ENCODE measurements around the gene CSF2RB.

Gene CSF2RB

DNA sequence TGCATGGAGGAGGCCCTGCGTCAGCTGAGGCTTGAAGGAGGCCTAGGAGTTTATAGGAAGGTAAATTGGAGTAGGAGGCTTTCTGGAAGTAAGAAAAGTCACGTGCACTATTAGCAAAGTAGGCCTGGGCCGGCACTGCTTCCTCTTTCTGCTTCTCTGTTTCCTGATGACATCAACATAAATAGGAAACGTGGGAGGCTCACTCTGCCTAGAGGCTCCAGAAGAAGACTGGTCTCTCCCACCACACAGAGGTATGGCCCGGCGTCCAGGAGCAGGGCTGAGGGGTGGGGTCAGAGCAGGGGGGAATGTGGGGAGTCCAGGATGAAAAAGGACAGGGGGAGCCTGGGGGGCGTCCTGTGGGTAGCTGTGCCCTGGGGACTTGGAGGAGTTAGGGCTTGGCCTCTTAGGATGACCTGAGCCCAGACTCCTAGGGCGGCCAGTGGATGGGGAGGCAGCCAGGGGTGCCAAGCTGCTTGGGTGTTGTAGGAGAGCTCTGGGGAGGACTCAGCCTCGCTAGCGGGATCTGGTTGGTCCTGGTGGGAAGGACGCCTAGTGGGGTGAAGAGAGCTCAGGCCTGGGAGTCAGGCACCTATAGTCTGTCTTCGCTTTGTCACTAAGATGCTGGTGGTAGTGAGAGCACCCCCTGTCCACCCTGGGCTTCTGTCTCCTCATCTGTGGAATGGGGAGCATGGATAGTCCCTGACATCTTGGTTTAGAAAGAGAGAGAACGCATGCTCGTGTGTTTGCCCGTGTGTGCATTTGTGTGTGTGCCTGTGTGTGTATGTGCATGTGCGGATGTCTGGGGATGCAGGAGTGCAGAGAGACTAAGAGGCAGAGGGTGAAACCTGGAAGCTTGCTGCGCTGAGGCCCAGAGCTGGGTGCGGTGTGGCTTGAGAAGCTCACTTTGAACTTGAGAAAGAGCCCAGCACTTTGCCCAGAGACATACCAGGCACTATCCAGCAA, at the start of gene CSF2RB:
Gene CSF2RB (plus strand): TSS at position 202 of the 963 bp plus-strand sequence. CDS start 8,580 bp downstream, outside the sequence.
- DNase-seq: no peak

DNA sequence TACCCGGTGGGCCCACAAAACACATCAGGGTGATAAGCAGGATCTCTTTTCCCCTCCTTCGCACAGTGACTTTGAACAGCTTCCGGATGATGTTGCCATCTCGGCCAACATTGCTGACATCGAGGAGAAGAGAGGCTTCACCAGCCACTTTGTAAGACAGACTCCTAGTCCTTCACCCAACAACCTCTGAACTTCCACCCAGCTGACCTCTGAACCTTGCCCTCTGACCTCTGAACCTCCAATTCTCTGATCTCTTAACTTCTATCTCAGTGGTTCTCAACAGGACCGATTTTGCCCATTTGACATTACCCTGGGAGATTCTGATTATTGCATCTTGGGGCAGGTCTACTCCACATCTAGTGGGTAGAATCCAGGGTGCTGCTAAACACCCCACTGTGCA, 49.4 kb upstream of the CSF2RB start:
- DNase-seq: no peak

GRCh38 chr22:36864454-36865215, 48.8 kb upstream of the CSF2RB start:
- DNase-seq: no peak

- no peak for DNase-seq
Measured at GRCh38 chr22:36865346-36865745, 48.1 kb upstream of the CSF2RB start.

DNA sequence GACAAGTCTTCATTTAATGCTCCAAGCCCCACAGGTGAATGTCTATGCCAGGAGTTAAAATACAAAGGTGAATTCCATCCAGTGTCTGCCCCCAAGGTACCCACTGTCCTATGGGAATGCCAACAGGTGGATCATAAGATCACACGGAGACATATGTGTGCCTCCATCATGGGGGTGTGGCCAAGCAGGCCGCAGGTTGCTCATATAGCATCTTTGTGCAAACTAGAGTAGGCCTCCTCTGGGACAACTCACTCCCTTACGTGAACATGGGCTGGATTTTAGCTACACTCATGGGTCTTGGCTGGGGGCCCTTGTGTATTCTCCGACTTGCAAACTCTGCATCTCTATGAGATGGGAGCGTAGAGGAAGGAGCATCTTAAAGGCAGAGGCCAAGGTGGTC, 45.7 kb upstream of the CSF2RB start:
- no peak for DNase-seq

DNA sequence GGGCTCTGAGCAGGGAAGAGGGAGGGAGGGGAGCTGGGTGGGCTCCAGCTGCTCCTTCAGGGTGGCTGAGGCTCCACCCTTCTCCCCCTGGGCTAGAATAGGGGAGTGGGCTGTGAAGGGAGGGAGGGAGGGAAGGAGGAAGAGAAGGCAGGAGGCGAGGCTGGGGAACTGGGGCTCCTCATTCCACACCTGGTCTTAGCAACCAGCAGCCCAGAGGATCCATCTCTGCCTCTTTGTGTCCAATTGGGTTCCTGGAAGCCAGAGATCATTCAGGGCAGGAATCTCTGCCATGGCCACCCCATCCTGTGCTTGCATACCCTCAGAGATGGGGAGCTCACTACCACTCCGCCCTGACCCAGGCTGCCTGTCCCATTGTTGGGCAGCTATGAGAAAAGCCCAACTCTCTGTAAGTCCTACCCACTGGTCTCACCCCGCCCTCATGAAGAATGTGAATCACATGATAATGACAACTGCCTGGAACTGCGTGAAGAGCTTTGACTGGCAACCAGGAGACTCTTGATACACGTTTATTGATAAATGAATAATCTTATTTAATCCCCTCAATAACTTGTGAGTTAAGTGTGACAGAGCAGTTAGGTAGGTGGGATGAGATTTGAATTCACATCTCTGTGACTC, 44.8 kb upstream of the CSF2RB start:
- DNase-seq: no peak

DNA sequence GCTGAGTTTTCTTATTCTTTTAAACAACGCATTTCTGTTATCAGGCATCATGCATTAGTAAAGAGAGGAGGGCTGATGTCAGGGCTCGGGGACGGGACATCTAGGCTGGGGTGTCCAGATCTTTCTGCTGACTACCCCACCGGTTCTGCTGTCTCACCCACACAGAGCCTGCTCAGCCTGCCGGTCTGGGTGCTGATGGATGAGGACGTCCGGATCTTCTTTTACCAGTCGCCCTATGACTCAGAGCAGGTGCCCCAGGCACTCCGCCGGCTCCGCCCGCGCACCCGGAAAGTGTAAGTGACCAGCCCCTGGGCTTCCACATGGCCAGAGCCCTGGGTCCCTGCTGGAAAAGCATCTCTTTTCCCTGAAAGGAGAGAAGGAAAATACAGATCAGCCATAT, 43.2 kb upstream of the CSF2RB start:
- DNase-seq: no peak

- no peak for DNase-seq
Measured at GRCh38 chr22:36871669-36872081, 41.8 kb upstream of the CSF2RB start.

GRCh38 chr22:36872084-36872483, 41.3 kb upstream of the CSF2RB start:
- DNase-seq: no peak

GRCh38 chr22:36872866-36873498, 40.4 kb upstream of the CSF2RB start:
- no peak for DNase-seq

- DNase-seq: no peak
Measured at GRCh38 chr22:36873614-36874308, 39.7 kb upstream of the CSF2RB start.

GRCh38 chr22:36874309-36874696, 39.1 kb upstream of the CSF2RB start:
- no peak for DNase-seq

- DNase-seq: no peak
Measured at GRCh38 chr22:36874736-36875135, 38.7 kb upstream of the CSF2RB start.

DNA sequence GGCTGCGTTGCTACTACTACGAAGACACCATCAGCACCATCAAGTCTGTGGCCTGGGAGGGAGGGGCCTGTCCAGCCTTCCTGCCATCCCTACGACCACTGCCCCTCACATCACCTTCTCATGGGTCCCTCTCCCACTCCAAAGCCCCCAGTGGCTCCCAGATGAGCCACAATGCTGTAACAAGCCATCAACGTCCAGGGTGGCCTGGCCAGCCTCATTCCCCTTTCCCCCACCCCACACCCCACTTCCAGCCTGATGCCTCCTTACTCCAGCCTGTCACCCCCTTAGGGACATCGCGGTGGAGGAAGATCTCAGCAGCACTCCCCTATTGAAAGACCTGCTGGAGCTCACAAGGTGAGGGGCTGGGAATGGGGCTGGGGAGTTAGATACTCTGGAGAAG, 37.7 kb upstream of the CSF2RB start:
- no peak for DNase-seq

DNA sequence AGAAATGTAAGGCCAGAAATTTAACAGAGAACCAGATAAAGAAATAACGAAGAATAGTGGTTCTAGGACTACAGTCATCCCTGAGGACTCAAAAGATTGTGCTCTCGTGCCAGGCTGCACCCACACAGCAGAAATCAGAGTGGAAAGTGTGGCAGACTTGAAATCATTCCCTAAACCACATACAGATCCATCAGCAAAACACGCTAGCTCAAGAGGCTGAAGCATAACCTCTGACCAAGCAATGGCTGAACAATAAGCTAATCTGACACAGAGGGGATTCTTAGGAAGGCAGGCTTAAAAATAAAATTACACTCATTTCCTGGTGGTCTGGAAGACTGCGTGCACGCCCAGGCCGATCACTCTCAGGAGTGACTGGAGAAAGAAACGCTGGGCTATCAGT, 33.7 kb upstream of the CSF2RB start:
- no peak for DNase-seq

DNA sequence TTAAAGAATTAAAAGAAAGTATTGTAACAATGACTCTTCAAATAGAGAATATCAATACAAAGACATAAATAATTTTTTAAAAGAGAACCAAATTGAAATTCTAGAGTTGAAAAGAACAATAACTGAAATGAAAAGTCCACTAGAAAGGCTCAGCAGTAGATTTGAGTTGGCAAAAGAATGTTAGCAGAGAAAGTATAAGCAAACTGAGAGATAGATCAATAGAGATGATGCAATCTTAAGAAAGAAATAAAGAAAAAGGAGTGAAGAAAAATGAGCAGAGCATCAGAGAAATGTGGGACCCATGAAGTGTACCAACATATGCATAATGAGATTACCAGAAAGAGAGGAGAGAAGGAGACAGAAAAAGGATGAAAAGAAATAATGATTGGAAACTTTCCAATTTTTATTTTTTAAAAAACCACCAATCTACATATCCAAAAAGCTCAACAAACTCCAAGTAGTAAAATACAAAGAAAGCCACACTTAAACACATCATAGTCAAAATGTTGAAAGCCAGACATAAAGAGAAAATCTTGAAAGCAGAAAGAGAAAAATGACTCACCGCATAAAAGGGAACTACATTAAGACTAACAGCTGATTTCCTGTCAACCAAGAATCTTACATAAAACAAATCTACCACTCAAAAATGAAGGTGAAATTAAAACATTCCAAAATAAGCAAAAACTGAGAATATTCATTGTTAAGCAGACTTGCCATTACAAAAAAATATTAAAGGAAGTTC, 31.8 kb upstream of the CSF2RB start:
- no peak for DNase-seq

DNA sequence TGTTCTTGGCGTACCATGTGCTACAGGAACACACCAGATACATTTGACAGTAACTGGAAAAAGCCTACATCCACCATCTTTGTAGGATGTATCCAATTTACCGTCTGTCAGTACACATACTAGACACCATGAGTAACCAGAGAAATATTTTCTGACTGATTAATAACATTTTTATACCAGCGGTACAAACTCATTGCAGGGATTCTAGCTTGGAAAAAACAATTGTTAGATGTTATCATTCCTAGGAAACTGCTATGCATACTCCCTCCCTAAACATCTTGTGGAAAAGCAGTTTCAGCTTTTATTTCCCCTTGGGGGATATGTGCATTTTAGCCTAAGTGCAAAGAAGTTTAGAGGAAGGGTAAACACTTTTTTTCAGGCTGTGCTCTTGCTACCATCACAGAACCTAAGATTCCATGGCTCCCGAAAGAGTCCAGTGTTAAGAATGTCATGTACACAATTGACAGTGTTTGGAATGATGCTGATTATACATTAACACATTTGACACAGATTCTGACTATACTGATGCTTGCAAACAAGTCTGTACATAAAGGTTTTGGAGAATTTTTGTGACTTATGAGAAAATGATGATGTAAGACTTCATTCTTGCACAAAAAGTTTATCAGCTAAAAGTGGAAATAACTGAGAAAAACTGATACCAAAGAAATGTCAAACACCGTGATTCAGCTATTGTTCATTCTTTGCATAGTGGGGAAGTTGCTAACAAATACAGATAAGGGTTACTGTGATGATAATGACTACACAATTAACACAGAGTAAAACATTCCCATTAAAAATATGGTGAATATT, 28.9 kb upstream of the CSF2RB start:
- DNase-seq: no peak

- no peak for DNase-seq
Measured at GRCh38 chr22:36885474-36885873, 28.0 kb upstream of the CSF2RB start.

DNA sequence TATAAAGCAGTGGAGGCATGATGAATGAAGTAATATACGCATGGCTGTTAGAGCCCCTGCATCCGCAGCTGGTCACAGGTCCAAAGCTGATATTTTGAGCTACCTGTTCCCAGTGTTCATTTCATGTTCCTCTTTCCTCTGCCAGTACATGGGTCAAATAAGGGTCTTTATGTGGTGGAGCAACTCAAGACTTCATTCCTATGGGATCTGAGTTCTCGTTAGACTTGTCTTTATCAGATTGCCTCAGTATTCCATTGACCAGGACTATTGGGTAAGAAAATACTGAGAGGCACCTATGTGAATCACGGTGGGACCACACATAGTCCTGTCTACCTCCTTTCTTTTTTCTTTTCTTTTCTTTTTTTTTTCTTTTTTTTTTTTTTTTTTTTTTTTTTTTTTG, 27.4 kb upstream of the CSF2RB start:
- DNase-seq: no peak

DNA sequence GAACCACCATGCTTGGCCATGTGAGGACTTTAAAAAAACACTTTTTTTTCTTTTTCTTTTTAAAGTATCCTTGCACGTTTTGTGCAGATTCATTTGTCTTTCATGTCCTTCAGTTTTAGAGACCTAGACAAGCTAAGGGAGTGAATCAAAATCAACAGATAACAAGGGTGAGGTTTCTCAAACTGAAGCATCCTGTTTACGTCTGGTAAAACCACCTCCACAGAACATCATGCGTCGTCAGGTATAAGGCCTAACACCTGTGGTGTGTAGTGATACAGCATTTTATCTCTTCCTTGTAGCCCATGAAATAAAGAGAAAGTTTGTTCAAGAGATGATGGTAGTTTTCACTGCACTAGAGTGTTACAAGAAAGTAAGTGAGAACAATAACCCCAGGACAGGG, 26.3 kb upstream of the CSF2RB start:
- DNase-seq: no peak

DNA sequence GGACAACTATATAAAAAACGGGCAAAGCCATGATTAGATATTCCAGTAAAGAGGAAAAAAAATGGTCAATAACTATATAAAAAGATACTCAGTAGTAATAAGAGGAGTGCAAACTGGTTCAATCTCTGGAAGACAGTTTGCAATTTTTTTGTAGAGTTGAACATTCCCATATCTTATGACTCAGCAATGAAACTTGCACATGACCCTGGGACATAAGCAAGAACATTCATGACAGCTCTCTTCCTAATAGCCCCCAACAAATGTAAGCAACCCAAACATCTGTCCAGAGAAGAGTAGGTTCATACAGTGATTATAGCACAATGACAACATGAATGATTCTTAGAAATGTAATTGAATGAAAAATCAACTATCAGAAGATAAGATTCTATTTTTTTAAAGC, 21.8 kb upstream of the CSF2RB start:
- no peak for DNase-seq
